HepG2 (cell line): ENCODE data around the gene CAMK1D. TPM values are rescaled to one million over a fixed set of nuclear protein-coding genes. Genes with fewer than 3 reads are reported as not detected.

Experiments used
- ATAC-seq: fragments of 200-7000 bp; cut with Tn5 transposase; 3 replicates; pipeline ENCODE4 v1.9.1; 2020; ENCODE audit warnings: mild to moderate bottlenecking, moderate library complexity
- BruUV-seq: library from RNA; stranded (reverse); fragments of 400-500 nt; replicated peaks from 2 replicates; lab custom pipeline; 2021; lab: Mats Ljungman, UMichigan
- CTCF ChIA-PET: fragments of 300-600 bp; formaldehyde crosslinking; extraction: SDS; loops from one replicate; lab custom pipeline; 2021; ENCODE audit warnings: low total read pairs, inconsistent platforms, low intra/inter-chr PET ratio; lab: Yijun Ruan, JAX
- POLR2A ChIA-PET: fragments of 350-600 bp; sonication (Branson Sonifier 250); formaldehyde crosslinking; loops from one replicate; lab custom pipeline; 2020; ENCODE audit warnings: antibody characterized with exemption, inconsistent platforms; lab: Yijun Ruan, JAX
- DNase-seq: peaks from one replicate; pipeline ENCODE4 v3.0.0-alpha.2; 2015; ENCODE audit warnings: low spot score
- FAIRE-seq: peaks from 3 replicates; lab custom pipeline; 2011; peaks lifted over from hg19 to GRCh38; lab: Jason Lieb, UNC
- H2AFZ ChIP-seq: one replicate; pipeline ENCODE4 v1.6.1; 2011; ENCODE audit warnings: low read length, inconsistent platforms
- H3K27ac ChIP-seq: fragments of 300-600 bp; 3 replicates; pipeline ENCODE4 v1.8.0; 2011; ENCODE audit warnings: mixed run types, mild to moderate bottlenecking, mixed read lengths, low read length, inconsistent platforms; ENCODE audit not compliant: insufficient read depth; ENCODE audit errors: extremely low read length
- H3K27me3 ChIP-seq, 2 experiments: fragments of 200-600 bp in 1 of 2; 2 replicates in 1 of 2; 3 replicates in 1 of 2; pipeline versions ENCODE4 v1.6.0 to v1.8.0; 2011; ENCODE audit warnings: low read length in 2 of 2, mild to moderate bottlenecking in 2 of 2, moderate library complexity in 2 of 2, inconsistent platforms in 1 of 2; ENCODE audit not compliant: insufficient read depth in 2 of 2, control insufficient read depth in 1 of 2
- H3K36me3 ChIP-seq, 2 experiments: fragments of 200-600 bp in 1 of 2; replicated peaks in 1 of 2; 2 replicates in 1 of 2; 3 replicates in 1 of 2; pipeline versions ENCODE4 v1.5.1 to v1.8.0; 2011; ENCODE audit warnings: low read length in 2 of 2, inconsistent platforms in 1 of 2; ENCODE audit not compliant: insufficient read depth in 2 of 2, control insufficient read depth in 1 of 2
- H3K4me1 ChIP-seq: 2 replicates; pipeline ENCODE4 v1.5.1; 2012; ENCODE audit warnings: low read length, inconsistent platforms; ENCODE audit not compliant: insufficient read depth
- H3K4me2 ChIP-seq: 2 replicates; pipeline ENCODE4 v1.6.0; 2011; ENCODE audit warnings: low read depth, low read length, inconsistent platforms
- H3K4me3 ChIP-seq, 3 experiments: fragments of 200-600 bp in 1 of 3; sonication (generic), shearing (Covaris generic) in 1 of 3; replicated peaks in 1 of 3; 2 replicates each; pipeline ENCODE4 v1.5.1; 2011 to 2016; ENCODE audit warnings: low read length in 3 of 3, inconsistent platforms in 2 of 3, low read depth in 2 of 3, mild to moderate bottlenecking in 2 of 3, control low read depth in 1 of 3, mixed read lengths in 1 of 3; ENCODE audit not compliant: insufficient read depth in 1 of 3
- H3K79me2 ChIP-seq: one replicate; pipeline ENCODE4 v1.6.1; 2011; ENCODE audit warnings: low read length, inconsistent platforms; ENCODE audit not compliant: insufficient read depth
- H3K9ac ChIP-seq: 2 replicates; pipeline ENCODE4 v1.6.0; 2011; ENCODE audit warnings: mild to moderate bottlenecking, low read depth, low read length, inconsistent platforms; ENCODE audit not compliant: insufficient read depth
- H3K9me3 ChIP-seq: 2 replicates; pipeline ENCODE4 v1.5.1; 2012; ENCODE audit warnings: mild to moderate bottlenecking, low read length
- H4K20me1 ChIP-seq: 2 replicates; pipeline ENCODE4 v1.6.0; 2011; ENCODE audit warnings: inconsistent platforms, mild to moderate bottlenecking, low read length, moderate library complexity; ENCODE audit not compliant: insufficient read depth
- BATF2 ChIP-seq: sonication (generic); formaldehyde crosslinking; IDR thresholded peaks from 2 replicates; pipeline ENCODE4 v1.8.0; 2022; ENCODE audit warnings: mild to moderate bottlenecking, missing genetic modification reagents, moderate library complexity
- CC2D1A ChIP-seq: sonication (generic); formaldehyde crosslinking; IDR thresholded peaks from 2 replicates; pipeline ENCODE4 v1.8.1; 2023; ENCODE audit warnings: mild to moderate bottlenecking, missing genetic modification reagents
- DPF2 ChIP-seq: sonication (generic); formaldehyde crosslinking; IDR thresholded peaks from 2 replicates; pipeline ENCODE4 v1.4.0; 2020; ENCODE audit warnings: mild to moderate bottlenecking, low read depth, missing genetic modification reagents, borderline replicate concordance
- FLYWCH1 ChIP-seq: sonication (generic); formaldehyde crosslinking; IDR thresholded peaks from 2 replicates; pipeline ENCODE4 v1.8.1; 2023; ENCODE audit warnings: mild to moderate bottlenecking, missing genetic modification reagents
- FOXO1 ChIP-seq: sonication (generic); formaldehyde crosslinking; IDR thresholded peaks from 2 replicates; pipeline ENCODE4 v1.4.0; 2020; ENCODE audit warnings: missing genetic modification reagents
- IKZF1 ChIP-seq: fragments of 450-650 bp; IDR thresholded peaks from 2 replicates; pipeline ENCODE4 v1.7.1; 2016
- IKZF4 ChIP-seq: sonication (generic); formaldehyde crosslinking; IDR thresholded peaks from 2 replicates; pipeline ENCODE4 v1.5.1; 2020; ENCODE audit warnings: borderline replicate concordance, mild to moderate bottlenecking, low read depth, missing genetic modification reagents; ENCODE audit errors: not compliant biosample characterization
- NCOA5 ChIP-seq: sonication (generic); formaldehyde crosslinking; IDR thresholded peaks from 2 replicates; pipeline ENCODE4 v1.4.0; 2020; ENCODE audit warnings: missing genetic modification reagents
- NPAS2 ChIP-seq: sonication (generic); formaldehyde crosslinking; IDR thresholded peaks from 2 replicates; pipeline ENCODE4 v1.8.0; 2022; ENCODE audit warnings: mild to moderate bottlenecking, missing genetic modification reagents, borderline replicate concordance
- SRSF9 ChIP-seq: fragments of 200-400 bp; formaldehyde crosslinking; IDR thresholded peaks from 2 replicates; pipeline ENCODE4 v1.6.1; 2018; ENCODE audit warnings: borderline replicate concordance, mild to moderate bottlenecking, low read depth, low read length; ENCODE audit not compliant: insufficient read depth, poor library complexity, severe bottlenecking
- ZNF224 ChIP-seq: sonication (generic); formaldehyde crosslinking; IDR thresholded peaks from 2 replicates; pipeline ENCODE4 v1.5.0; 2020; ENCODE audit warnings: mild to moderate bottlenecking, missing genetic modification reagents
- ZNF337 ChIP-seq: sonication (generic); formaldehyde crosslinking; IDR thresholded peaks from 2 replicates; pipeline ENCODE4 v1.5.1; 2020; ENCODE audit warnings: missing genetic modification reagents, low read depth, mild to moderate bottlenecking, borderline replicate concordance
- ZNF562 ChIP-seq: sonication (generic); formaldehyde crosslinking; IDR thresholded peaks from 2 replicates; pipeline ENCODE4 v1.8.0; 2022; ENCODE audit warnings: missing genetic modification reagents, borderline replicate concordance
- ZNF577 ChIP-seq: sonication (generic); formaldehyde crosslinking; IDR thresholded peaks from 2 replicates; pipeline ENCODE4 v1.4.0; 2020; ENCODE audit warnings: mild to moderate bottlenecking, low read depth, missing genetic modification reagents, borderline replicate concordance
- ZNF746 ChIP-seq: sonication (generic); formaldehyde crosslinking; IDR thresholded peaks from 2 replicates; pipeline ENCODE4 v1.8.0; 2022; ENCODE audit warnings: mild to moderate bottlenecking, missing genetic modification reagents
- WGBS: methylation state at CpG from one replicate; pipeline ENCODE4 v1.1.6; 2017; ENCODE audit warnings: low lambda C conversion rate; 5-methylcytosine and 5-hydroxymethylcytosine counted together
- in situ Hi-C: cut with HindIII; loops from 2 replicates; pipeline ENCODE4 v1.10.0; 2017; ENCODE audit warnings: low pct_unique_long_range_greater_than_20kb; ENCODE audit not compliant: extremely low pct_ligation_motif_present
- intact Hi-C: fragments of 100-400 bp; cut with micrococcal nuclease; formaldehyde crosslinking; loops from one replicate; pipeline ENCODE4 v1.10.0; 2022; ENCODE audit not compliant: unreplicated experiment
- polyA plus RNA-seq, 8 experiments: library from polyadenylated mRNA; depleted of rRNA in 3 of 8; stranded (reverse) in 7 of 8; unstranded in 1 of 8; fragments of >200 nt; fragmentation: Illumina TruSeq in 4 of 8; extraction: Trizol in 4 of 8; gene quantifications; 2 replicates each; pipeline versions ENCODE4 v1.2.1 to v1.2.3, GENCODE V29; 2011 to 2016; ENCODE audit warnings: low read depth in 4 of 8, missing spikeins in 1 of 8, mixed read lengths in 1 of 8; ENCODE audit not compliant: insufficient read depth in 1 of 8
- total RNA-seq, 5 experiments: library from RNA; depleted of rRNA; stranded (reverse); fragments of >200 nt; fragmentation: Illumina TruSeq; extraction: Trizol; gene quantifications; 2 replicates each; pipeline ENCODE4 v1.2.3, GENCODE V29; 2016; ENCODE audit warnings: low read depth in 1 of 5
- TF ChIP-seq, protein P1 (sequence below): sonication (generic); formaldehyde crosslinking; IDR thresholded peaks from 2 replicates; pipeline ENCODE4 v1.4.0; 2020; ENCODE audit warnings: mild to moderate bottlenecking, missing genetic modification reagents

The CAMK1D gene
- total and polyA plus RNA-seq, 2 of the 13 experiments (the other 11 are each of a cell fraction or from before 2014, with no cell fraction given): under 0.01 TPM; not detected in 1

DNA sequence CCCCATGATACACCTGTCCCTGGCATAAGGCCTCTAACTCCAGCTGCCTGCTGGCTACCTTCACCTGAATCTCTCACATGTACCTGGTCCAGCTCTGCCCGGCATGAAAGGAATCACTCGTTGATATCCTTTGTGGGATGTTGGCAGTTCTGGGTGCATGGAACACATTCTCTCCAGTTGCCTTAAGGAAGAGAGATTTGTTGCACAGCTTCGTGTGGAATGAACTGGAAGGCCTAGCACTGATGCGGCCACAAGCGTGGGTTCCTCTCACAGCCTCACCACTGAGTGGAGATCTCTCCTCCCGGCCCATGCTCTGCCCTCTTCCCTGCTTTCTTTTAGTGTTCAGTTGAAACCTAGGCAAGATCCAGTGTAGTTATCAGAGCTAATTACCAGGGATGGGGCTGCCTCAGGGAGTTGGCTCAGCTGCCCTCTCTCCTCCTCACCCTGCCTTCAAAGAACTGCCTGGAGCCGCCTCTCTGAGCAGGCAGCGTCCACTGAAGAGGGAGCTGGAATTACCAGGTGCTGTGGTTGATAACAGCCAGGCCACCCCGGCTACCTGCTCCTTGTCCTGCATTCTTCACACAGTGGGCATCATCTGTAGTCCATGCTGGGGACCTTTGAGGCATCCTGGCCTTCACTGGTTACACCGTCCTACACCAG lies 457.9 kb downstream of the CAMK1D start:
- H3K4me1 ChIP-seq: no peaks in the 10 kb centered on the region
- no peak for DNase-seq
- FAIRE-seq: no peak
- H3K79me2 ChIP-seq: no peaks in the 10 kb centered on the region
- H3K4me2 ChIP-seq: no peak overlapping the region
- POLR2A ChIA-PET: no interaction called here
- 52% methylated on average over 10 of the region's 10 CpGs for WGBS
- in situ Hi-C loops (no loop called here), intact Hi-C loops (no loop called here)
- H3K27ac ChIP-seq: no peak overlapping the region
- no peaks in the 10 kb centered on the region for H4K20me1 ChIP-seq
- no peak overlapping the region for H3K9ac ChIP-seq
- TF ChIP-seq ZNF746 (no peak), BATF2 (no peak), SRSF9 (no peak), NPAS2 (CRISPR knock-in tag) (no peak), ZNF224 (CRISPR knock-in tag) (no peak), DPF2 (no peak), ZNF577 (CRISPR knock-in tag) (no peak), FOXO1 (CRISPR knock-in tag) (no peak), IKZF4 (no peak), IKZF1 (no peak), FLYWCH1 (CRISPR knock-in tag) (no peak), ZNF562 (CRISPR knock-in tag) (no peak), NCOA5 (CRISPR knock-in tag) (no peak), CC2D1A (no peak), ZNF337 (CRISPR knock-in tag) (no peak)
- TF ChIP-seq, protein P1, sequence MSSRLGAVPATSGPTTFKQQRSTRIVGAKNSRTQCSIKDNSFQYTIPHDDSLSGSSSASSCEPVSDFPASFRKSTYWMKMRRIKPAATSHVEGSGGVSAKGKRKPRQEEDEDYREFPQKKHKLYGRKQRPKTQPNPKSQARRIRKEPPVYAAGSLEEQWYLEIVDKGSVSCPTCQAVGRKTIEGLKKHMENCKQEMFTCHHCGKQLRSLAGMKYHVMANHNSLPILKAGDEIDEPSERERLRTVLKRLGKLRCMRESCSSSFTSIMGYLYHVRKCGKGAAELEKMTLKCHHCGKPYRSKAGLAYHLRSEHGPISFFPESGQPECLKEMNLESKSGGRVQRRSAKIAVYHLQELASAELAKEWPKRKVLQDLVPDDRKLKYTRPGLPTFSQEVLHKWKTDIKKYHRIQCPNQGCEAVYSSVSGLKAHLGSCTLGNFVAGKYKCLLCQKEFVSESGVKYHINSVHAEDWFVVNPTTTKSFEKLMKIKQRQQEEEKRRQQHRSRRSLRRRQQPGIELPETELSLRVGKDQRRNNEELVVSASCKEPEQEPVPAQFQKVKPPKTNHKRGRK: no peak
- no peak overlapping the region for H2AFZ ChIP-seq
- no peaks in the 10 kb centered on the region for H3K36me3 ChIP-seq
- no peak overlapping the region for H3K4me3 ChIP-seq
- peaks cover 0 to 3% of the 10 kb centered on the region in 2 experiments; a peak in 1 of 5 replicates for H3K27me3 ChIP-seq
- no peak; the same call in 2 of the 3 replicates for ATAC-seq
- H3K9me3 ChIP-seq: no peaks in the 10 kb centered on the region
- CTCF ChIA-PET: no interaction called here
- BruUV-seq: no TSS peak
